Fibroblast of skin of left quadriceps (primary cell): ENCODE measurements around the gene ANKZF1.

Experiments used
- DNase-seq, 2 experiments: peaks; one replicate each; pipeline ENCODE4 v3.0.0-alpha.2; 2013; ENCODE audit warnings: low read depth in 2 of 2

ANKZF1 gene

GRCh38 chr2:219207884-219208740 lies 21.5 kb upstream of the ANKZF1 start:
- DNase-seq: no peak

GRCh38 chr2:219209236-219210195 lies 20.1 kb upstream of the ANKZF1 start:
- no peak for DNase-seq

GRCh38 chr2:219210196-219210885 lies 19.3 kb upstream of the ANKZF1 start:
- no peak for DNase-seq

DNA sequence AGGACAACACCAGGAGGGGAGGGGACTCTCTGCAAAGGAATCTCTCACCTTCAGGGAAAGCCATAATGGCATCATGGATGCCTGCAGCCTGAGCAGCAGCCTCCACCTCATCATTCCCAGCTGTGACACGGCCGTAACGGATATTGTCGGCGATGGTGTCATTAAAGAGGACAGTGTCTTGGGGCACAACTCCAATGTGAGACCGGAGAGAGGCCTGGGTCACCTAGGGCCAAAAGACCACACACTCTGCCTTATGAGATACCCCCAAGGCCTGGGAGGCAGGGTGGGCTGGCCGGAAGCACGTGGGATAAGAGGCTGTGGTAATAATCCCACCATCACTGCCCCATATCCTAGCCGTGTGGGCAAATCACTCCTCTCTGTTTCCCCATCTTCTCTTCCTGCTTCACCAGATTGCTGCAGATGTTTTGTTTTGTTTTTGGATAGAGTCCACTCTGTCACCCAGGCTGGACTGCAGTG lies 18.7 kb upstream of the ANKZF1 start:
- DNase-seq: no peak

DNA sequence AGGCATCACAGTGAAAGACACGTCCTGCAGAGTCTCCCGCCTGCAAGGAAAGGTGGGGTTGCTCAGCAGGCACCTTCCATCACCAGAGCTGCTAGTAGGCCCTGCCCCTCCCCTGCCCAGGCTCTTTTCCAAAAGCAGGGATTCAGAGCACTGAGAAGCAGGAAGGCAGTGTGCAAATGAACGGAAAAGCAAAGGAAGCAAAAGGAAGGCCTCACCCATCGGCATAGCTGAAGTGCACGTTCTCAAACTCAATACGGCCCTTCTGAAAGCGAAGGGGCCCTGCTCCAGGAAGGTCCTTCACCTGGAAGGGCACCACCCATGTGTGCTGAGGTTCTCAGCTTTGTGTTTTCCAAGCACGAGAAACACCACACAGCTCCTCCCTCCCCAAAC lies 16.6 kb upstream of the ANKZF1 start:
- DNase-seq: no peak

DNA sequence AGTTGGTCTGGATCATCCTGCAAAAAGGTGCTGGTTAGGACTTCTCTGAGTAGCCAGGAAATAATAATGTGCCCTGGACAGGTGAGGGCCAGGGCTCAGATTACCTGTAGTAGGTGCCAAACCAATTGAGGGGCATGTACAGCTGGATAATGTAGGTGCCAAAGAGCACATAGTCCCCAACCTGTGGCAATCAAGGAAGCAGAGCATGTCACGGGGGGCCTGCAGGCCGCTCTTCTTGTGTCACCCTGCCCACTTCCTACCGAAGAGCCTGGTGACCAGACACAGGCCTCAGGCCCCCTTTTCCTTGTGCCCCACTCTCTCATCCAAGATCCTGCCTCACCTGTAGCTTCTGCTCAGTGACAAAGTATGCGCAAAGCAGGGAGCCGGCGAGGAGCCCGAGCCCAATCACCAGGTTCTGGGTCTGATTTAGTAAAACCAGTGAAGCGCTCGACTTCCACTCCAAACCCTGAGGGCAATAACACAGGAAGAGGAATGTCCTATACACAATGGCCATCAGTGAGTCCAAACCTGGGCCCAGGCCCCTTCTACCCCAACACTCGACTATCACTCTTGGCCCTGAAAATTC lies 16.0 kb upstream of the ANKZF1 start:
- no peak for DNase-seq

DNA sequence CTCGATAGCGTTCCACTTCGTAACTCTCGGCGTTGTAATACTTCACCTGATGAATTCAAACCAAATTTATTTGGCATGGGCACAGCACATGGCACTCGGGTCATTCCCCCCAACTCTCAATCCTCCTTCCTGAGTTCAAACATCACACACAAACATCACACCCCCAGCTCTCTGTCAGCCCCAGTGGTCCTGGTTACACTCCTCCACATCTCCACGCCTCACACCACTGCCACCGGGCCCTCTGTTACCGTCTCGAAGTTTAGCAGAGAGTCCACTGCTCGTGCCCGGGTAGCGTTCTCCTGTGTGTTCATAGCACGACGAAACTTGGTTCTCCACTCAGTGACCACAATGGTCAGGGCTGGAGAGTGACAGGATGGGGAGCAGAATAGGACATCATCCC lies 15.5 kb upstream of the ANKZF1 start:
- no peak for DNase-seq

DNA sequence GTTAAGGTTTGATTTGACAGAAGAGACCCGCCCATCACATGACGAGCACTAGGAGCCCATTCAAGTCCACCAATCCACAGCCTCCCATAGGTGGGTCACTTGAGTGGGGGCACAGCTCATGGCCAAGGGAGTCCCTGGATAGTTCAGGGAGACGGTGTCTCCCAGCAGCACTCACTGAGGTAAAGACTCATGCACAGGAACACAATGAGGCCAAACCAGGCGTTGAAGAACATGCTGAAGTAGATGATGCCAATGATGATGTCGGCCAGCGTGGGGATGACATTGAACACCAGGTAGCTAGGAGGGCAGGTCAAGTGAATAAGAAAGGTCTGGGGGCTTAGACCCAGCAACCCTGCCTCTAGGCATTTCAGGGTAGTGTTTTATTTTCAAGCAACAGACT lies 14.8 kb upstream of the ANKZF1 start:
- DNase-seq: no peak

- DNase-seq: no peak
Measured at GRCh38 chr2:219215871-219216534, 13.6 kb upstream of the ANKZF1 start.

DNA sequence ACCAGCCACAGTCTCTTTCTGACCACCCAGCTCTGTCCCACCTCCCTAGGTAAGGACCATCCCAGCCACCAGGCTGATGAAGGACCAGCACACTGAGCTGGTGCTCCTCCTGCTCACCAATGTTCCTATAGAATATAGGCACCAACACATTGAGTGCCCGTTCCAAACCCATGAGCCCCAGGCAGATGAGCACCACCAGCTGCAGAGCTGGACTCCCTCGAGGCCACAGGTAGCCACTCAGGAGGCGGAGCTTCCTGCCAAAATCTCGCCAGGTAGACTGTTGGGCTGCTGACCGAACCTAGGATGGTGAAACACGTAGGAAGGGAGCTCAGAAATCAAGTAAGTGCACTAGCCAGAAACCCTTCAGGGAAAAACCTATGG lies 13.1 kb upstream of the ANKZF1 start:
- DNase-seq: no peak

DNA sequence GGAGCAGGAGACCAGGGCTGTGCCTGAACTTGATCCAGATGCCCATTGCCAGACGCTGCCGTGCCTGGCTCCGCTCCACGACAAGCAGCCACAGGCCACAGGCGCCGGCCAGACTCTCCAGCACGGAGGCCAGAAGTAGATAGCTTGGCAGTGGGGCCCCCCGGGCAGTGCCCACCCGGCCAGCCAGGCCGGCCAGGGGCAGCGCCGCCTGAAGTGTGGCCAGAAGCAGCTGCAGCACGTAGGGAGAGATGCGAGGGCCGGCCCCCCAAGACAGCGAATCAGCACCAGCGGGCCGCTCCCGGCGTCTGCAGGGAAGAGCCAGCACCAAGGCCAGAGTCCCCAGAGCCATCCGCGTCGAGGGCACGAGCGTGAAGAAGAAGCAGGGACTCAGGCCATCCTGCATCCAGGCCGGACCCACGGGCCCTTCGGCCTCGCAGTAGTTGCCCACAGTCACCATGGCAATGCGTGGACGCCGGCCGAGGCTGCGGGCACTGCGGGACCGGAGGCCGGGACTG lies 11.3 kb upstream of the ANKZF1 start:
- peak; percentile 24 to 29 for DNase-seq

- peak; percentile 91 to 92 for DNase-seq
Measured at GRCh38 chr2:219218732-219219701, 10.6 kb upstream of the ANKZF1 start, which contains the start of gene ABCB6. Gene ABCB6 (minus strand): TSS chr2:219218958. CDS start chr2:219218673, 285 bp downstream.

DNA sequence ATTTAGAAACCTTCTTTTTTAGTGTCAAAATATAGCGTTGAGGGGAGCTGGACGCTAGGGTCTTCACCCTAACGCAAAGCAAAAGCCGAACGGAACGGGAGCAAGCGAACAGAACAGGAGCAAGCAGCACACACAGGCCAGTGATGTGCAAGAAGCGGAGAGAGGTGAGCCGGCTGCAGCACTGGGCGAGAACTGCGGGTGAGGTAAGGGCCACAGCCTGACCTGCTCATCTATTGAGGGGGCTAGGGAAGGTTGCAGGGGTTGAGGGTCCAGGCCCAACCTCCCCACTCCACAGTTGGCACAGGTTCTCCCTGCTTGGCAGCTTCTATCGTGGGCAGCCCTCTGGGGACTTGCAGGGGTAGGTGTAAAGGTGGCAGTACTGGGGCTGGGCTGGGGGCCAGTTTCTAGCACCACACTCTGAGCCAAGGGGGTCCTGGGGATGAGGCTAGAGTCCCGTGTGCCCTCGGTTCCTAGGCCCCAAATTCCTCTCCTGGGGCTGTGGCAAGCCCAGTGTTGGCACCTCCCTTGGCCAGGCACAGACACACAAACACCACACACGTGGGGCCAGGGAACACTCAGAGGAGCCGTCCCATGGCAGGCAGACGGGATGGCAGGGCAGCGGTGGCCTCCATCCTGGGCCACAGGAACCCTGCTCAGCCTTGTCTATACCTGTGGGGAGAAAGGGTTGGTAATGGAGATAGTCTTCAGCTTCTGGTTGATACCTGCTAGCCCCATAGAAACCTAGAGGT lies 9.6 kb upstream of the ANKZF1 start:
- DNase-seq: no peak

DNA sequence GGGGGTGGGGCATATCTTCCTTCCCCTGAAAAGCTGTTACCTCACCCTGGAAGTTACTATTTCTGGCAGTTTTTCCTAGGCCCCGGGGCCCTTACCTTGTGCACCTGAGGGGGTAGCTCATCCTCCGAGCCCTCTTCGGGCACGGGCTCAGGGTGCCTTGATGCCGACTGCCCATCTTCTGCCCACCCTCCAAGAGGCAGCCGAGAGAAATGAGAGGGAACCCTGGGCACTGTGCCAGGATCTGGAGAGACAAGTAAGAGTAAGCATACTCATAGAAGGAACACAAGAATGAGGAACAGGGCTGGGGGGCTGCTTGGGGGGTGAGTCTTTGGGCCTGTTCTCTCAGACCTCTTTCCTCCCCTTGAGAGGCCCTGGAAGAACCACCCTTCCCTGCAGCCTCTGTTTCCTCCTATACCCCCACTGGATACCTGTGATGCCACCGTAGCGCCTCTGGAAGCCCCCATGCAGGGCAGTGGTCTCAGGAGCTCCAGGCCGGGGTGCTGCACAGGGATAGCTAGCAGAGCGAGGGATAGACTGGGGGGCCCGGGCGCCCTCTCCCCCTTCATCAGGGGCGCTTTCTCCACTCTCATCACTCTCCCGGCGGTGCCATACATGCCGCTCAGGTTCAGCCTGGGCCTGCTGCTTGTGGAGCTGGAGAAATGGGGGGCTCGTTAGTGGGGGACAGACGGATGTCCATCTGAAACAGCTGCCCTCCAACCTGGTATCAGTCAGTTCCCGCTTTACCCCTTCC lies 8.8 kb upstream of the ANKZF1 start:
- no peak for DNase-seq

GRCh38 chr2:219221957-219222518 lies 7.6 kb upstream of the ANKZF1 start:
- DNase-seq: no peak

- DNase-seq: no peak
Measured at GRCh38 chr2:219223831-219224610, 5.6 kb upstream of the ANKZF1 start.

DNA sequence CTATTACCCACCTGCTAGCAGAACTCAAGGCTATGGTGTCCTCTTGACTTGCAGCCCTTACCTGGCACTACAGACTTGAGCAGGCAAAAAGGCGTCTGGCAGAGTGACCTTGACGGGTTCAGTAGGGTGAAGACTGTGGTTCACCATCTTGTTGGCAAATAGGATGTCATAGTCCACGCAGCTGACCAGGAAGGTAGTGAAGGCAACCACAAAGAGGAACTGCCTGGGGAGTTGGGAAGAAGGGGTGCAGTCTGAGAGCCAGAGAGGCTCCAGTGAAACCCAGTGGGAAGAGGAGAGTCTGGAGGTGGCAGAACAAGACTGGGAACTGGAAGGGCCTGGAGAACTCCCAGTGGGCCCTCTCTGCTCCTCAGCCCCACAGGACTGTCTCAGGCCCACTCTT lies 4.3 kb upstream of the ANKZF1 start:
- DNase-seq: no peak
